Measurements from ENCODE around the gene MPO. TPM values are rescaled to one million over a fixed set of nuclear protein-coding genes. Genes with fewer than 3 reads are reported as not detected.
A peak's percentile ranks its signal among the peaks of the same experiment; 100 is the strongest.

The MPO gene
- total RNA-seq, 2 donors from 2014 or later, result not detected

GRCh38 chr17:58328195-58329034, 47.7 kb upstream of the MPO start, which contains the start of gene TSPOAP1:
Gene TSPOAP1, minus strand, starts transcription at chr17:58328795. Its CDS starts 875 bp downstream, at chr17:58327920.
- H3K27ac ChIP-seq (ENCODE audit: low read depth, low read length), result peak within 1 kb of the TSS; percentile 66
- no peaks in the 10 kb centered on the region for H3K9me3 ChIP-seq (ENCODE audit: control insufficient read depth, low read length)
- WGBS, 2 experiments (ENCODE audit: insufficient coverage in 1 of 2, insufficient read length in 1 of 2), result 71 to 81% methylated on average over 8 to 21 of the region's 23 CpGs
- H3K4me3 ChIP-seq (ENCODE audit: low read length), result no peak within 1 kb of the TSS
- TF ChIP-seq CTCF (conservative IDR thresholded peaks at IDR 0.05), result no peak
- peaks cover 14% of the 10 kb centered on the region for H3K4me1 Mint-ChIP-seq
- H3K36me3 Mint-ChIP-seq (ENCODE audit: low read depth), result no peaks in the 10 kb centered on the region
- no peak within 1 kb of the TSS for H3K9ac ChIP-seq (ENCODE audit: extremely low read depth, low read length, poor library complexity, severe bottlenecking)
- peak; percentile 89 for DNase-seq
- no peak within 1 kb of the TSS for H3K27ac Mint-ChIP-seq
- H3K27me3 Mint-ChIP-seq (ENCODE audit: insufficient read depth), result peaks cover 33% of the 10 kb centered on the region
- H3K27me3 ChIP-seq (ENCODE audit: control insufficient read depth, insufficient read depth, low read length, poor library complexity, severe bottlenecking), result peaks cover 8% of the 10 kb centered on the region
- H3K4me3 Mint-ChIP-seq, result no peak within 1 kb of the TSS
- no peaks in the 10 kb centered on the region for H3K9me3 Mint-ChIP-seq
- H3K4me1 ChIP-seq (ENCODE audit: control insufficient read depth, insufficient read depth, low read length), result no peaks in the 10 kb centered on the region
- H3K36me3 ChIP-seq (ENCODE audit: control insufficient read depth, insufficient read depth, low read length), result no peaks in the 10 kb centered on the region

- DNase-seq, result no peak
- WGBS, 2 experiments (ENCODE audit: insufficient coverage in 1 of 2, insufficient read length in 1 of 2), result 89 to 93% methylated on average over 12 to 19 of the region's 19 CpGs
- peaks cover 14% of the 10 kb centered on the region for H3K4me1 Mint-ChIP-seq
- H3K9ac ChIP-seq (ENCODE audit: extremely low read depth, low read length, poor library complexity, severe bottlenecking), result no peak overlapping the region
- no peaks in the 10 kb centered on the region for H3K36me3 ChIP-seq (ENCODE audit: control insufficient read depth, insufficient read depth, low read length)
- no peak for TF ChIP-seq CTCF (conservative IDR thresholded peaks at IDR 0.05)
- H3K4me1 ChIP-seq (ENCODE audit: control insufficient read depth, insufficient read depth, low read length), result no peaks in the 10 kb centered on the region
- no peaks in the 10 kb centered on the region for H3K9me3 ChIP-seq (ENCODE audit: control insufficient read depth, low read length)
- H3K36me3 Mint-ChIP-seq (ENCODE audit: low read depth), result no peaks in the 10 kb centered on the region
- no peak overlapping the region for H3K4me3 Mint-ChIP-seq
- no peak overlapping the region for H3K27ac ChIP-seq (ENCODE audit: low read depth, low read length)
- no peak overlapping the region for H3K4me3 ChIP-seq (ENCODE audit: low read length)
- no peak overlapping the region for H3K27ac Mint-ChIP-seq
- peaks cover 8% of the 10 kb centered on the region for H3K27me3 ChIP-seq (ENCODE audit: control insufficient read depth, insufficient read depth, low read length, poor library complexity, severe bottlenecking)
- H3K9me3 Mint-ChIP-seq, result no peaks in the 10 kb centered on the region
- peaks cover 38% of the 10 kb centered on the region for H3K27me3 Mint-ChIP-seq (ENCODE audit: insufficient read depth)
These were observed 46.8 kb upstream of the MPO start for GRCh38 chr17:58327363-58328194.

GRCh38 chr17:58326609-58327362, 46.1 kb upstream of the MPO start:
- H3K9me3 Mint-ChIP-seq, result no peaks in the 10 kb centered on the region
- Histone ChIP-seq H3K9me3 (ENCODE audit: control insufficient read depth, low read length) (no peaks in the 10 kb centered on the region), H3K27ac (ENCODE audit: low read depth, low read length) (no peak overlapping the region), H3K4me3 (ENCODE audit: low read length) (no peak overlapping the region), H3K36me3 (ENCODE audit: control insufficient read depth, insufficient read depth, low read length) (no peaks in the 10 kb centered on the region), H3K4me1 (ENCODE audit: control insufficient read depth, insufficient read depth, low read length) (no peaks in the 10 kb centered on the region), H3K9ac (ENCODE audit: extremely low read depth, low read length, poor library complexity, severe bottlenecking) (no peak overlapping the region), H3K27me3 (ENCODE audit: control insufficient read depth, insufficient read depth, low read length, poor library complexity, severe bottlenecking) (peaks cover 8% of the 10 kb centered on the region)
- TF ChIP-seq CTCF (conservative IDR thresholded peaks at IDR 0.05), result no peak
- no peak overlapping the region for H3K27ac Mint-ChIP-seq
- peaks cover 3% of the 10 kb centered on the region for H3K36me3 Mint-ChIP-seq (ENCODE audit: low read depth)
- no peak overlapping the region for H3K4me3 Mint-ChIP-seq
- WGBS, 2 experiments (ENCODE audit: insufficient coverage in 1 of 2, insufficient read length in 1 of 2), result 89 to 94% methylated on average over 5 to 9 of the region's 9 CpGs
- DNase-seq, result no peak
- H3K4me1 Mint-ChIP-seq, result peaks cover 14% of the 10 kb centered on the region
- H3K27me3 Mint-ChIP-seq (ENCODE audit: insufficient read depth), result peaks cover 46% of the 10 kb centered on the region
